GM23248 (cell line): ENCODE measurements around the gene KCNAB1. TPM values are rescaled to one million over a fixed set of nuclear protein-coding genes. Genes with fewer than 3 reads are reported as not detected.

Experiments used
- DNase-seq: peaks from one replicate; pipeline ENCODE4 v3.0.0-alpha.2; 2015
- H2AFZ ChIP-seq: fragments of 200-600 bp; sonication (generic); 2 replicates; pipeline ENCODE4 v1.6.1; 2016; ENCODE audit warnings: antibody characterized with exemption
- H3F3A ChIP-seq: fragments of 200-600 bp; sonication (generic); 2 replicates; pipeline ENCODE4 v1.6.1; 2016; ENCODE audit warnings: mild to moderate bottlenecking, antibody characterized with exemption, mixed run types; ENCODE audit not compliant: insufficient read depth
- H3K27ac ChIP-seq: fragments of 200-600 bp; sonication (generic); 2 replicates; pipeline ENCODE4 v1.5.1; 2016; ENCODE audit warnings: mild to moderate bottlenecking
- H3K27me3 ChIP-seq: fragments of 200-600 bp; sonication (generic); replicated peaks from 2 replicates; pipeline ENCODE4 v1.6.1; 2016; ENCODE audit warnings: mild to moderate bottlenecking; ENCODE audit not compliant: insufficient read depth
- H3K36me3 ChIP-seq: fragments of 200-600 bp; sonication (generic); 2 replicates; pipeline ENCODE4 v1.6.1; 2016; ENCODE audit warnings: low read depth, mild to moderate bottlenecking
- H3K4me1 ChIP-seq: fragments of 200-600 bp; sonication (generic); 2 replicates; pipeline ENCODE4 v1.6.1; 2016; ENCODE audit warnings: mild to moderate bottlenecking; ENCODE audit not compliant: insufficient read depth
- H3K4me2 ChIP-seq: fragments of 200-600 bp; sonication (generic); one replicate; pipeline ENCODE4 v1.6.1; 2016; ENCODE audit warnings: mild to moderate bottlenecking; ENCODE audit not compliant: unreplicated experiment
- H3K4me3 ChIP-seq: fragments of 200-600 bp; sonication (generic); 2 replicates; pipeline ENCODE4 v1.5.1; 2016; ENCODE audit warnings: mild to moderate bottlenecking
- H3K79me2 ChIP-seq: fragments of 200-600 bp; sonication (generic); 2 replicates; pipeline ENCODE4 v1.6.1; 2016; ENCODE audit warnings: mild to moderate bottlenecking; ENCODE audit not compliant: insufficient read depth
- H3K9ac ChIP-seq: fragments of 200-600 bp; sonication (generic); 2 replicates; pipeline ENCODE4 v1.6.1; 2016; ENCODE audit warnings: mild to moderate bottlenecking
- H3K9me2 ChIP-seq: fragments of 200-600 bp; sonication (generic); 2 replicates; pipeline ENCODE4 v1.6.1; 2016; ENCODE audit warnings: mixed run types, mild to moderate bottlenecking, moderate library complexity; ENCODE audit not compliant: insufficient read depth
- H3K9me3 ChIP-seq: fragments of 200-600 bp; sonication (generic); one replicate; pipeline ENCODE4 v1.6.1; 2017; ENCODE audit warnings: low read depth
- H4K20me1 ChIP-seq: fragments of 200-600 bp; sonication (generic); 2 replicates; pipeline ENCODE4 v1.6.0; 2016; ENCODE audit not compliant: insufficient read depth
- EZH2 ChIP-seq: fragments of 200-600 bp; sonication (generic); IDR thresholded peaks from 2 replicates; pipeline ENCODE4 v1.6.1; 2018; ENCODE audit warnings: antibody characterized with exemption, mild to moderate bottlenecking; ENCODE audit not compliant: insufficient read depth, poor library complexity, severe bottlenecking
- EZH2phosphoT487 ChIP-seq: fragments of 200-600 bp; sonication (generic); IDR thresholded peaks from 2 replicates; pipeline ENCODE4 v1.6.1; 2018; ENCODE audit warnings: antibody characterized with exemption, moderate library complexity, mild to moderate bottlenecking, low read depth; ENCODE audit not compliant: insufficient read depth
- WGBS, 2 experiments: methylation state at CpG; one replicate each; pipeline ENCODE4 v1.1.6; 2015 to 2017; ENCODE audit warnings: low lambda C conversion rate in 2 of 2, low coverage in 1 of 2; ENCODE audit errors: missing lambda C conversion rate in 2 of 2; 5-methylcytosine and 5-hydroxymethylcytosine counted together
- in situ Hi-C: fragments of 300-500 bp; cut with MboI; formaldehyde crosslinking; loops from 2 replicates; pipeline ENCODE4 v1.15.0; 2020
- polyA plus RNA-seq: library from polyadenylated mRNA; unstranded; fragments of >200 nt; fragmentation: Nextera tagmentation; extraction: Ambion mirVana; gene quantifications from 2 replicates; pipeline ENCODE4 v1.2.1, GENCODE V29; 2016
- total RNA-seq: library from RNA; depleted of rRNA; stranded (reverse); fragments of >200 nt; shearing (Covaris generic); gene quantifications from 2 replicates; pipeline ENCODE4 v1.2.3, GENCODE V29; 2014

Gene KCNAB1
- total and polyA plus RNA-seq, 2 experiments from 2014 or later, result 1.1 TPM; not detected in 1

- in situ Hi-C loops, result no loop called here
- H3K9me2 ChIP-seq, result no peaks in the 10 kb centered on the region
- 51 to 63% methylated on average over 2 of the region's 2 CpGs for WGBS, 2 experiments
- no peak overlapping the region for H3K9ac ChIP-seq
- H3F3A ChIP-seq, result peaks cover 23% of the 10 kb centered on the region
- no peak overlapping the region for H3K4me2 ChIP-seq
- no peak overlapping the region for H3K27ac ChIP-seq
- H3K79me2 ChIP-seq, result no peaks in the 10 kb centered on the region
- H3K4me3 ChIP-seq, result no peak overlapping the region
- H3K4me1 ChIP-seq, result peaks cover 22% of the 10 kb centered on the region
- H3K9me3 ChIP-seq, result no peaks in the 10 kb centered on the region
- H3K36me3 ChIP-seq, result no peaks in the 10 kb centered on the region
- TF ChIP-seq EZH2phosphoT487 (no peak), EZH2 (no peak)
- DNase-seq, result peak; percentile 29
- H4K20me1 ChIP-seq, result no peaks in the 10 kb centered on the region
- no peak overlapping the region for H2AFZ ChIP-seq
- no peaks in the 10 kb centered on the region for H3K27me3 ChIP-seq
Observed at GRCh38 chr3:156211583-156211982, 91.2 kb downstream of the KCNAB1 start.

- in situ Hi-C loops, result no loop called here
- H3K9ac ChIP-seq, result no peak overlapping the region
- H3K36me3 ChIP-seq, result no peaks in the 10 kb centered on the region
- H3K4me3 ChIP-seq, result no peak overlapping the region
- no peak overlapping the region for H3K27ac ChIP-seq
- no peaks in the 10 kb centered on the region for H4K20me1 ChIP-seq
- H3F3A ChIP-seq, result no peaks in the 10 kb centered on the region
- 65 to 72% methylated on average over 6 of the region's 6 CpGs for WGBS, 2 experiments
- TF ChIP-seq EZH2phosphoT487 (no peak), EZH2 (no peak)
- H3K4me2 ChIP-seq, result no peak overlapping the region
- no peaks in the 10 kb centered on the region; the same call in 1 of the 2 replicates for H3K4me1 ChIP-seq
- no peaks in the 10 kb centered on the region for H3K9me3 ChIP-seq
- no peaks in the 10 kb centered on the region for H3K9me2 ChIP-seq
- H2AFZ ChIP-seq, result no peak overlapping the region
- no peaks in the 10 kb centered on the region for H3K27me3 ChIP-seq
- no peak for DNase-seq
- H3K79me2 ChIP-seq, result no peaks in the 10 kb centered on the region
Observed at GRCh38 chr3:156214676-156215075, 94.3 kb downstream of the KCNAB1 start.

GRCh38 chr3:156215751-156216150 is 95.4 kb downstream of the KCNAB1 start:
- WGBS, 2 experiments, result 66 to 72% methylated on average over 3 of the region's 3 CpGs

GRCh38 chr3:156216216-156216615 is 95.8 kb downstream of the KCNAB1 start:
- Histone ChIP-seq H3K36me3 (no peaks in the 10 kb centered on the region), H3K9me3 (no peaks in the 10 kb centered on the region), H3F3A (no peaks in the 10 kb centered on the region), H3K27me3 (no peaks in the 10 kb centered on the region), H2AFZ (no peak overlapping the region), H3K27ac (no peak overlapping the region), H3K4me1 (no peaks in the 10 kb centered on the region; the same call in 1 of the 2 replicates), H3K9me2 (no peaks in the 10 kb centered on the region), H3K4me2 (no peak overlapping the region), H3K9ac (no peak overlapping the region), H4K20me1 (no peaks in the 10 kb centered on the region), H3K4me3 (no peak overlapping the region), H3K79me2 (no peaks in the 10 kb centered on the region)
- 64 to 68% methylated on average over 2 of the region's 2 CpGs for WGBS, 2 experiments
- in situ Hi-C loops, result no loop called here
- DNase-seq, result no peak
- no peak for TF ChIP-seq EZH2
- TF ChIP-seq EZH2phosphoT487, result no peak

More at GRCh38 chr3:156215751-156216150, 95.4 kb downstream of the KCNAB1 start:
- no peak overlapping the region for H2AFZ ChIP-seq
- no peak for DNase-seq
- in situ Hi-C loops, result no loop called here
- H3K79me2 ChIP-seq, result no peaks in the 10 kb centered on the region
- TF ChIP-seq EZH2, result no peak
- TF ChIP-seq EZH2phosphoT487, result no peak
- H3K27ac ChIP-seq, result no peak overlapping the region
- no peaks in the 10 kb centered on the region for H3K9me2 ChIP-seq
- no peaks in the 10 kb centered on the region for H3F3A ChIP-seq
- no peak overlapping the region for H3K4me2 ChIP-seq
- H3K4me3 ChIP-seq, result no peak overlapping the region
- no peaks in the 10 kb centered on the region for H3K36me3 ChIP-seq
- no peaks in the 10 kb centered on the region for H3K9me3 ChIP-seq
- H4K20me1 ChIP-seq, result no peaks in the 10 kb centered on the region
- no peak overlapping the region for H3K9ac ChIP-seq
- no peaks in the 10 kb centered on the region; the same call in 1 of the 2 replicates for H3K4me1 ChIP-seq
- H3K27me3 ChIP-seq, result no peaks in the 10 kb centered on the region

- Histone ChIP-seq H3K27ac (no peak overlapping the region), H3K79me2 (no peaks in the 10 kb centered on the region)
- WGBS, 2 experiments, result 17 to 24% methylated on average over 3 of the region's 3 CpGs
Observed at GRCh38 chr3:156216852-156217251, 96.5 kb downstream of the KCNAB1 start.

More at GRCh38 chr3:156216852-156217251, 96.5 kb downstream of the KCNAB1 start:
- Histone ChIP-seq H2AFZ (no peak overlapping the region), H3K36me3 (no peaks in the 10 kb centered on the region), H4K20me1 (no peaks in the 10 kb centered on the region), H3K9me2 (no peaks in the 10 kb centered on the region), H3K4me1 (no peaks in the 10 kb centered on the region; the same call in 1 of the 2 replicates), H3K9me3 (no peaks in the 10 kb centered on the region), H3F3A (no peaks in the 10 kb centered on the region), H3K4me2 (no peak overlapping the region), H3K27me3 (no peaks in the 10 kb centered on the region), H3K9ac (no peak overlapping the region), H3K4me3 (no peak overlapping the region)
- TF ChIP-seq EZH2, result no peak
- TF ChIP-seq EZH2phosphoT487, result no peak
- in situ Hi-C loops, result no loop called here
- no peak for DNase-seq
